Right lobe of liver (tissue), 4 donors: ENCODE results near the gene SRSF8.

ENCODE experiments used
- CTCF ChIP-seq, 4 donors: fragments of 200-600 bp in 3 of 4; fragments of 450-650 bp in 1 of 4; IDR thresholded peaks; one replicate each; pipeline versions ENCODE4 v1.5.1 to v1.8.0; 2016 to 2022; ENCODE audit warnings: antibody characterized with exemption in 4 of 4, mild to moderate bottlenecking in 2 of 4
- POLR2A ChIP-seq: fragments of 450-650 bp; IDR thresholded peaks from one replicate; pipeline ENCODE4 v1.6.1; 2017; ENCODE audit warnings: antibody characterized with exemption, mild to moderate bottlenecking
- donor health status: DM: no; HTN: no; CAD: no.
- donor health status: DM: no; HTN: no; CAD: no.
- donor health status: DM: no; HTN: yes; CAD: no.

- no peak for TF ChIP-seq CTCF (IDR thresholded peaks at IDR 0.05)
- TF ChIP-seq POLR2A = no peak
Observed at GRCh38 chr11:95081412-95081811, 14.7 kb downstream of the SRSF8 start.
